LNCAP (cell line): ENCODE data around the gene CTR9.

Experiments
- TF ChIP-seq, protein P1 (sequence below): fragments of 450-650 bp; IDR thresholded peaks from 2 replicates; pipeline ENCODE4 v1.5.1; 2017; ENCODE audit warnings: mild to moderate bottlenecking

The CTR9 gene

DNA sequence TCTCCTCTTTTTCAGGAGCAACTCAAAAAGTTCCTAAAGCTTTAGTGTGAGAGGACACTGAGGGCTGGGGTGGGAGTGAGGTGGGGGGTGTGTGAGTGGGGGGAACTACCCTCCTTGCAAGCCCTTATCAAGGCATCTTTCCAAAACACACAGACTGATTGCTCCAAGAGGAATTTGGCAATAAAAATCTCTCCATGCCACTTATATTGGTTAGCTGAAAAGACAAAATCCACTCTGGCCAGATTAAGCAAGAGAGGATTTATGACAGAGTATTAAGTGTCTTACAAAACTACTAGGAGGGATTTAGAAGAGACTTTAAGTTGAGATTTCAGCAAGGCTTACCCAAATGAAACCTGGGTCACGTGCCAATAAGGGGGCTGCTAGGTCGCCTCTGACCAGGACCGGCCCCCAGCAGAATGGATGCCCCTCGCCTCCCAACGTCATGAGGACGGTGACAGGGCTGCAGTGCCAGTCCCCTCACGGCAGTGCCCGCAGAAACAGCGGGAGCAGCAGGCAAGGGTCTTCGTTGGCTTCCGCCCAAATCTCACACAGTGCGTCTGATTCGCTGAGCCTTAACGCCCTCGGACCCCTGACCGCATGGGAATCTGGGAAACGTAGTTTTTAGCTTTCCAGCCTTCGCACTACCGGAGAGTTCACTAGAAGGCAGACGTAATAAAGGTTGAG is 22.1 kb upstream of the CTR9 start:
- TF ChIP-seq, protein P1, sequence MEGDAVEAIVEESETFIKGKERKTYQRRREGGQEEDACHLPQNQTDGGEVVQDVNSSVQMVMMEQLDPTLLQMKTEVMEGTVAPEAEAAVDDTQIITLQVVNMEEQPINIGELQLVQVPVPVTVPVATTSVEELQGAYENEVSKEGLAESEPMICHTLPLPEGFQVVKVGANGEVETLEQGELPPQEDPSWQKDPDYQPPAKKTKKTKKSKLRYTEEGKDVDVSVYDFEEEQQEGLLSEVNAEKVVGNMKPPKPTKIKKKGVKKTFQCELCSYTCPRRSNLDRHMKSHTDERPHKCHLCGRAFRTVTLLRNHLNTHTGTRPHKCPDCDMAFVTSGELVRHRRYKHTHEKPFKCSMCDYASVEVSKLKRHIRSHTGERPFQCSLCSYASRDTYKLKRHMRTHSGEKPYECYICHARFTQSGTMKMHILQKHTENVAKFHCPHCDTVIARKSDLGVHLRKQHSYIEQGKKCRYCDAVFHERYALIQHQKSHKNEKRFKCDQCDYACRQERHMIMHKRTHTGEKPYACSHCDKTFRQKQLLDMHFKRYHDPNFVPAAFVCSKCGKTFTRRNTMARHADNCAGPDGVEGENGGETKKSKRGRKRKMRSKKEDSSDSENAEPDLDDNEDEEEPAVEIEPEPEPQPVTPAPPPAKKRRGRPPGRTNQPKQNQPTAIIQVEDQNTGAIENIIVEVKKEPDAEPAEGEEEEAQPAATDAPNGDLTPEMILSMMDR: no peak

DNA sequence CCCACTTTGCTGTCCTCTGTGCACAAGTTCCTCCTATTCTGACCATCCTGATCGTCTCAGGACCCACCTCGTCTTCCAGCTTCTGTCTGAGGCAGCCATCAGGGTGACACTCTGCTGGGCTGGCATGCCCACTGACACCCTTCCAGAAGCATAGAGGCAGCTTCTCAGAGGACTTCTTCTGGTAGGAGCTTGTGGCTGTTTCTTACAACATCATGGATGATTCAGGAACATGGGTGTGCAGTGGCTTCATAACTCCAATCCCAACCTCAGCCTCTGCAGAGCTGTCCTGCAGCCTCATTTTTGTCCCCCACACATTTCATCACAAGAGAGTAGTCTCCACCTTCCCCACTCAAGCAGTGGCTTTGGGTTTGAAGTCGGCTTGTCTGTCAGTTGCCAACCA is 20.9 kb upstream of the CTR9 start:
- TF ChIP-seq, protein P1: no peak

DNA sequence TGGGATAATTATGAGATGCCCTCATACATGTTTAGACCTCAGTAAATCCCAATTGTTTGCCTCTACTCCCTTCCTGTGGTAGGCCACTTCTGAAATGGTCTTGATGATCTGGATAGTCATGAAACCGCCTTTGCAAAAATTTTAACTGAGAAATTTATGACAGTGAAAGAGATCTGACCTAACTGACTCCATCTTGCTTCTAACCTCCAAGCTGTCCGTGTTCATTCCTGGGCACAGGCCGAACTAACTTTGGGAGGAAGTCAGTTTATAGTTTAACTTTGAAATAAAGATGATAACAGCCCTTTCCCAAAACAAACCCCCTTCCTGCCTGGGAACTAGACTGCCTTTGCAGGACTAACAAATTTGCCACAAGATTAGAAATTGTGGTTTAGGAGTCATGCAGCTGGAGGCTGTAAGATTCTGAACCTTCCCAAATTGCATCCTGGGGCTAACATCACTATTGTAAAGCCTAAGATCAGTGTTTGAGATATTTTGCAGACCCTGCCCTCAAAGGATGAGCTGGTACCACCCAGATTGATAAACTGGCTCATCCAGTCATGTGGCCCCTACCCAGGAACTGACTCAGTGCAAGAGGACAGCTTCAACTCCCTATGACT is 19.9 kb upstream of the CTR9 start:
- TF ChIP-seq, protein P1: no peak

DNA sequence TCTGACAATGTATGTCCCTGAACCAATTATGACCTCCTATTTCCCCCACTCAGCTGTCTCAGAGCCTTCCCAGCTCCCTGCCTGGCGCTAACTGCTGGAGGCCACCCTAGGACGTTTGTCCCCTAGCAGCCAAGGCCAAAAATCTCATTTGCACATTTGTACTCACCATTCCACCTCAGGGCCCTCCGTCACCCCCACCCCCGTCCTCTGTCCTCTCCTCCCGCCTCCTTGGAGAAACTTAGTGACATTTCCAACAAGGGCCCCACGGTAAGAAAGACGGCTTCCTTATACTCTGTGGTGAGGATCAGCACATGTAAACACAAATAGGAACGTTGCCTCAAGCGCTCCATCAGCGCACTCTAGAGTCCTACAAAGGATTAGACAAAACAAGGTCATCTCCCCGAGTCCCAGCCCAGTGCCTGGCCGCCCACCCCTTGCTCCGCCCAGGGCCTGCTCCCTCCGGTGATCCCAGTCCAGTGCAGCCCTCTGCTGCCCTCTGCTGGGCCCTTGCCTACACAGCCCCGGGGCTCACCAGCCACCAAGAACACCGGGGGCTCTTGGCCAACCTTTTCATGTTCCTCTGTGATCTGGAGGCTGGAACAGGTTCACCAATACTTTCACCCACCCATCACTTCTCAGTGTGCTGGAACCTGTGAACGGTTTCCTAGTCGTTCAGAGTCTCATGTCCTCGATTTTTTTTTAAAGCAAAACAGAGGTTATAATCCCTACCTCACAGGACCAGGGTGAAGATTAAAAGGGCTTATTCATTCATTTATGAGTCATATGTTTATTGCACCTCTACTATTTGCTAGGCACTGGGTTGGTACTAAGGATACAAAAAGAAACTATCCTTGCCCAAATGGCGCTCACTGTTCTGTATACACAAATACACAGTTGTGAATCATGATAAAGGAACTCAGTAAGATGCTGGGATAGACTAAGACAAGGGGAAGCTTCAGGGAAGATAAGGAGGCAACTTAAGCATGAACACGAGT is 15.3 kb upstream of the CTR9 start:
- TF ChIP-seq, protein P1: peak; percentile 99

DNA sequence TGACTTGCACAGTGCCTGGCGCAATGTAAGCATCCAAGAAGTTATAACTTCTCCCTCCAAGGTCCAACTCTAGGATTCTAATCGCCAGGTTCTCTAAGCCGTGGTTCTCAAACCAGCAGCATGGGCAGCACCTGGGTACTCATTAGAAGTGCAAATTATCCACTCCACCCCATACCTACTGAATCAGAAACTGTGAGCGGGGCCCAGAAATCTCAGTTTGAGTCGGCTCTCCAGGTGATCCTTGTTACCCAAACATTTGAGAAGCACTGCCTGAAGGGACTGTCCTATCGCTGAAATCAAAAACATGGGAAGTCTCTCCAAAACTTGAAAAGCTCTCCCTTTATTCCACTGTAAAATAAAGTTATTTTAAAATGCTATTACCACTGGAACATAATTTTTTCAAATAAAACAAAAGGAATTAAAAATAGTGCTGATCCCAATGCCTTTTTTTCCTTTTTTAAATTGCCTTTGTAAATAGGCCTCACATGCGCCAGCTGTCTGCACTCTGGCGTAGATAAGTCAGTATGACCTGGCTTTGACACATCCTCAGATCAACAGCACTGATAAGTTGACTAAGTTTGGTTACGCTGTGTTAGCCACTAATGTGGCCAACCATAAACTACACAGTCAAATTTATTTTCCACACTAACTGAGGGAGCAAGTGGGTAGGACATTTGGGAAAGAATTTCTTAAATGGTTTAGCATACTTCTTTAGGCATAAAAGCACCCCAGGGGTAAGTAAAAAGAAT is 8.4 kb upstream of the CTR9 start:
- TF ChIP-seq, protein P1: no peak

DNA sequence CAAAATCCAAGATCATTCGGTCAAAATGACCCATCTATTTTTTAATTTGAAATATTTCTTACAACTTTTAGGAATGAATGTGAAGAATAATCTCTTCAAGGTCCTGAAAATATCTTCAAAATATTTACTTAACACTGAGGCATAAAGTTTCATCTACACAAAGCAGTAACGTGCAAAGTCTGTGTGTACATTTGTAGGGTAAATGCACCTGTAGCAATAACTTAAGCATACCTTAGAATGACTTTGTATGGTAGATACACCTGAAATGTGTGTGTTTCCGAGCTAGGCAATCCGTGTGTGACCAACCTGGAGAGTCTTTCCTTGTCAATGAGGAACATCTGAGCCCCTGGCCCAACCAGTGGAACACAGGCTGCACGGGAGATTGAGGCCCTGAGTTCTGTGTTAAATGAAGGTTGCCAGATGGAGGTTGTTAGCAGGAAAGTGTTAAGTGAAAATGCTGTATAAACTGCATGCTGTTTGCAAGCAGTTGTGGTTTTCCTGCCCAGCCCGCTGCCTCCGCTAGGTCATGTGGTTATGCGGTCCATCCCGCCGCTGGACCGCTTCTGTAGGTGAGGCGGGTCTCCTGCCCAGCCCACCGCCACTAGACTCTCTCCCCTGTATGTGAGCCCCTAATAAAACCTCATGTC is 7.6 kb upstream of the CTR9 start:
- TF ChIP-seq, protein P1: no peak
